GM21825 (cell line): Measurements from ENCODE around the gene NME7.
"Not testable (repeated sequence)": the region's sequence is repeated elsewhere in the genome, so short reads cannot be mapped to it uniquely, and the experiment has no call there.

ENCODE experiments used
- ATAC-seq: cut with Tn5 transposase; IDR thresholded peaks from one replicate; pipeline ENCODE4 v1.9.1; 2021; ENCODE audit warnings: mild to moderate bottlenecking, moderate library complexity; ENCODE audit not compliant: unreplicated experiment

The NME7 gene

DNA sequence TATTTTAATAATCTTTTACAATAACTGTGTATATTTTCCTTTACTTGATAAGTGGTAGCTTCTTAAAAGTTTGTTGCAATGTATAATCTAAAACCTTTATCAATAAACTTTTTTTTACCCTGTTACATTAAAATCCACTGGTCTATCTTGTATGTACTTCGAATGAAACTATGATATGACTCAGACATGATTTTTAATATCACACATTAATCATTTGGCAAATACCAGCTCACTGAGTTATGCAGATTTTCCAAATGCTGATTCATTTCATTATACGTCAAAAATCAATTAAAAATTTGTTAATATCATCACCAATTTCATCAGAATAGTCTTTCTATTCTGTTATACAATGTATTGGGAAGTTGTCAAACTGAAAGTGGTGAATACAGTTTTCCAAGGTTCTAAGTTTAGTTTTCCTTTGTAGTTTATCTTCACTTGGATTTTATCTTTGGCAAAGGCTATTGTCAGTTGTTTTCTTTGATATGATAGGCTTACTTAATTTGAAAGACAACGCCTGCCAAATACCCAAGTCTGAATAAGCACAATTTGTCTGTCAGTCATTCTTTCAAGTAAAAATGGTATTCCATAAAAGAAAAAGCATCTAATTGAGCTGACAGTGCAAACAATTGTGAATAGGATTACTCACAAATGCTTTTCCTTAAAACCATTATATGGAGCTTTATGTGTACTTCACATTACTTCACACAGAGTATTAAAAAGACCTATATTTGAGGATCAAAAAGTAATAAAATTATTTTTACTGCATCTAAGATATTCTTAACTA lies 127.0 kb downstream of the NME7 start:
- no peak for ATAC-seq

DNA sequence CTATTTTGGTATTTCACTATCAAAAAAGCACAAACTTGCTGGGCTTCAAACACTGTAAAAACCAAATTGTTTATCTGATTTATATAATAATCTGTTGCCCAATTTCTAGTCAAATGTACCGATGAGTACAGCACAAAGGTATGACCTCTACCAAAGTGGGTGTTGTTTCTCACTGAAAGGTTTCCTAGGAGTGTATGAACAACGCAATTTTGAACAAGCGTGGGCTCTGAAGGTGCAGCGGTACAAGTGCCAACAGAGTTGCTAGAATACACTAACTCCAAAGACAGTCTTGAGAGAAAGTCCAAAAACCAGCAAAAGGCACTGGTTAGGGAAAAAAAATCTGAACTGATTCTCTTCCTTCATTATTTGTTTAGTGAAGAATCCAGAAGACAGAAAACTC lies 130.7 kb downstream of the NME7 start:
- ATAC-seq: no peak

DNA sequence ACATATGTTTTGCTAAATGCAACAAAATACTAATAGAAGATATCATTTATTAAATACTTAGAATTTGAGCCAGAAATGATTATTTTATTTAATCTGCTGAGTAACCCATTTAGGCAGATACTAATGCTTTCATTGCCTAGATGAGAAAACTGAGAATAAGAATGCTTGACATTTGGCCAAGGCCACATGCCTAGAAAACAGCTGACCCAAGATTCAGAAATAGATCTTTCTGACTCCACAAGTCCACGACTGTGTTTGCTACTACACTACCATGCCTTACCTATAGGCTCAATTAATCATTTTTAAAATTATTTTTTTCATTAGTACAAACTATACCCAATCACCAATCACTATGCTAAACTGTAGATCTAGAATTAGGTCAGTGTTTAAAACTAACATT lies 131.5 kb downstream of the NME7 start:
- ATAC-seq: no peak

DNA sequence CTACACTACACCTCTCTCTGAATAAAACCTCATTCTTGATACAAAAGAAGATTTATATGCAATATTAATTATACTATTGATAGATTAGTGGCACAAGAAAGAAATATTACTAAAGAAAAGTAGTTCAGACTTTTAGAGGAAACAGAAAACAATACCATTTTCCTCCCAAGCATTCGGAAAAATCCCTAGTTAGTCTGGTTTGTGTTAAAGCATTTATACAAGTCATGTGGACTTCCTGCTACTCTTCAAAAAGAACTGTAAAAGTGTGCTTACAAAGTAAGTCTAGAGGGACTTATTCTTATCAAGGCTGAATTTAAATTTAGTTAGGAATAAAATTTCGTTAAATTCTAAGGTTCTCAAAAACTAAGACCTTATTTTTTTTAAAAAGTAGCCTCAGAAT lies 132.0 kb downstream of the NME7 start:
- no peak for ATAC-seq

DNA sequence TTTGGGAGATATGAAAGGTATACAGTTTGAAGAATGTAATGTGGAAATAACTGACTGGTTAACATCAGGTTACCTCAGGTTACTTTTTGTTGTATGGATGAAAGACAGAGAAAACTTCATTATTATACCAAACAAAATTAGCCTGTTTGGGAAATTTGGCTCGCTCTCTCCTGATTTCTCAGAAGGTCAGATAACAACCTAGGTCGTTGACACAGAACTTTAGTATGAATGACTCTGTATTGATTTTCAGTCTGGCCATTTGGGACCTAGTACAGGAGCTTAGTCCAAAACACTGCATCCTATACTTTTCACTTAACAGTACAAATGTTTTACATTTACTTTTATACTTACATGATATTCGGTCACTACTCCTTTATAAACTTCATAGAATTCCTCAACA lies 132.8 kb downstream of the NME7 start:
- ATAC-seq: no peak

DNA sequence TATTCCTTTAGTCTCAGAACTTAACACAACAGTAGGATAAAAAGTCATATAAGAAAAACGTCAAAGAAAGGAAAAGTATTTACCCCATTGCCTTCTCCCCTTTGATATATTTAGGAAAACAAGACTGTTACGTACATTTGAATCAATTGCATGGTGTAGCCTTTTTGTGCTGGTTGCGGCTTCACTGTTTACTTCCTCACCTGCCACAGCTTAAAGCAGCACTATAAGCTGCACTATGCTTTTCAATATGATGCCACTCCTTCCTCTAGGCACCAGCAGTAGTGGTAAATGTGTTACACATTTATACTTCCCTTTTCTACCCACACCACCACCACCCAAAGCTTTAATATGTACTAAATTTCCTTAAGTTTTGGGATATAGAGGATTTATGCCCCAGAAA lies 150.0 kb downstream of the NME7 start:
- no peak for ATAC-seq

DNA sequence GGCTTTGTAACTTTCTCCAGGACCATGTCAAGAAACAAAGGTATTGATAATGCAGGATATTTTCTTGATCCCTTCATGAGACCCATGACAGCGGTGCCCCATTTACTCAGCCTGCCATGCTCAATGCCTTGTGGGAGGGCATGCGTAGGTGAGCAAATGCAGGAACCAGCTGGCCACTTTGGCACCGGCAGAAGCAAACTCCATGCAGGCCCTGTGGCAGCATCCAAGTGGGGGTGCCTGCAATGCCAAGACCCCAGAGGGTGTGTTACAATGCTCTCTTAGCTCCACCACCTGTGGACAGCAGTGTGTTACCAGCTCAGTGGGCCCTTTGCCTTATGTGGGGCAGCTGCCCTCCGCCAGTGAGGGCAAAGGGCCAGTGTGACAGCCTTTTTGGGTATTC lies 153.0 kb downstream of the NME7 start:
- ATAC-seq: no peak

DNA sequence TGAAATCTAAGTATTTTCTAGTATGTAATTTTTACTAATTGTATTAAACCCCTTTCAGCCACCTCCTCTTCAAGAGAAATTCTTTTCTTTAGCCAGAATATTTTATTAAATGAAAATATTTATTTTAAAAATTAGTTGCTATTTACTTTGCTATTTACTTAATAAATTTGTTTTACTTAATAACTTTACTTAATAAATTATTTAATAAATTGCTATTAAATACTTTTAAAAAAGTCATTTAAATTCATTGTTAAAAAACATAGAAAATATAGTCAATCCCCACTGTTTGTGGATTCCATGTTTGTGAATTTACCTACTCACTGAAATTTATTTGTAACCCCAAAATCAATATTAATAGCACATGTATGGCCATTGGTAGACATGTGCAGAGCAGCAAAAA lies 155.5 kb downstream of the NME7 start:
- ATAC-seq: no peak

DNA sequence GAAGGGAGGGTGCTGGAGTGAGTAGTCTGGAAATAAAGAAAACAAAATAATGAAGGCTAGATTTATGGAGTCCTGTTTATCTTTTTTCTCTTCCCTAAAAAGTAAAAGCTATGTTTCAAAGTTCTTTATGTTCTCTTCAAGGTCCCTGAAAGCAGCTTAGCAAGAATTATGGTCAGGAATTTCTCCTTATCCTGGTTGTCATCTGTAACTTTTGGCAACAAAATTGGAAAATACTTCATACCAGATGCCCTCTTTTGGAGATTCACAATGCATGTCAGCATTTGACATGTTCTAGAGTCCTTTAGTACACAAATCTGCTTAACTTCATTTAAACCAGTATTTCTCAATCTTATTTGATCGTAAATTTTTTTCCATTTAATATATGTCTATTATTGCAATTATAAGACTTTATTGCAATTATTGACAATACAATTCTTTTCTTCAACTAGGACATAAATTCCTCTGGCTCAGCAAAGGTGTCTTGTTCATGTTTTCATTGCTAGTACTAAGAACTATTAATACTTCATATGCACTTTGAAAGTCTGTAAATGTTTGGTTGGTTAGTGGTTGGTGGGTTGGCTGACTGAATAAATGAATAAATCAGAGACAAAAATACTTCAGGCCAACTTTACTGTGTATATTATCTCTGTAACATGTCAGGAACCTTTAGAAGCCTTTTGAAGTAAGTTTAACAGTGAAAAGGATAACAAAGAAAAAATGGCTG lies 159.6 kb downstream of the NME7 start:
- ATAC-seq: no peak

DNA sequence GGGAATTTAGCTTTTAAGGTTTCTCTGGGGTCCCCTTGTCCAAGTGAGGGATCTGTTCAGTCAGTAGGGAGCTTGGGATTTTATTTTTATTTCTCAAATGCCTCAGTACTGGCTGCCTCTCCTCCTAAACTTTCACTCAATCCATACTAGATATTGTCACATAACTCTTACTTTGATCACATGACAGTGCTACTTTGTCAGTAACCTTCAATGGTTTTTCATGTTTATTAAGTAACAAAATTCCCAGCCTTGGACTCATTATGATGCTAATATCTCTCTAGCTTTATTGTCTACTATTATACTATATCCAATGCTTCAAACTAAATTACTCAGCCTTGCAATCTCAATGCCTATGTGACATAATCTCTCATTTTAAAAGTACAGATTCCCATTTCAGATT lies 163.4 kb downstream of the NME7 start:
- ATAC-seq: no peak

DNA sequence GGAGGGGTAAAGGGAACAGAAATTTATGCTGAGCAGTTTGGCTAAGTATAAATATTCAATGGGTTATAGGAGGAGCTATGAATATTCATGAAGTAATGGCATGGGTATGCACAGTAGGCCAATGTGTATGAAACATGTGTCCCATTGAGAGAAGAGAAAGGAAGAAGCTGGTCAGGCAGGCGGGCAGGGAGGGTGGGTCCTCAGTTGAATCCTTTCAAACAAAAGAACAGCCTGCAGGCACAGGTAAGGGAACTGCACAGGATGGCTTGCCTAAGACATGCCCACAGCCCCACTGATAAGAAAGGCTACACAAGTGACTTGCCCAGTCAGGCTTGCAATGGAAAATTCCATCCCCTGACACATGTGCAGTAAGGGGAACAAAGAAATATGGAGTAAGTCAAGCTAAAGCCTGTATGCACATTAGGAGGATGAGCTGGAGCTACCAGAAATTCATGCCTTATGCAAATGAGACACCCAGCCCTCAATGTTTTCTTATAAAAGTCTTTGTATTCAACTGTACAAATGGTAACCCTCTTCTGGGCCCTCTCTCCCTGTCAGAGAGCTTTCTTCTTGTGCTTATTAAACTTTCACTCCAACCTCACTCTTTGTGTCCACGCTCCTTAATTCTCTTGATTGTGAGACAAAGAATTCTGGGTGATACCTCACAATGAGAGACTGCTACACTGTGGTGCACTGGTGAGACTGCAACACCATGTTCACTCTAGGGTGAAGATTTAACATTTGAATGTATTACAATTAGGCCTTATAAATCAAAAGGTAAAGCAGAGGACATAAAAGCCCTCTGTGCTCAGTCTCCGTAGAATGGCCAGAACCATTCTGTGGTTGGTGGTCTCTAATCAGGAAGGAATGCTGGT lies 164.6 kb downstream of the NME7 start:
- ATAC-seq: no peak

DNA sequence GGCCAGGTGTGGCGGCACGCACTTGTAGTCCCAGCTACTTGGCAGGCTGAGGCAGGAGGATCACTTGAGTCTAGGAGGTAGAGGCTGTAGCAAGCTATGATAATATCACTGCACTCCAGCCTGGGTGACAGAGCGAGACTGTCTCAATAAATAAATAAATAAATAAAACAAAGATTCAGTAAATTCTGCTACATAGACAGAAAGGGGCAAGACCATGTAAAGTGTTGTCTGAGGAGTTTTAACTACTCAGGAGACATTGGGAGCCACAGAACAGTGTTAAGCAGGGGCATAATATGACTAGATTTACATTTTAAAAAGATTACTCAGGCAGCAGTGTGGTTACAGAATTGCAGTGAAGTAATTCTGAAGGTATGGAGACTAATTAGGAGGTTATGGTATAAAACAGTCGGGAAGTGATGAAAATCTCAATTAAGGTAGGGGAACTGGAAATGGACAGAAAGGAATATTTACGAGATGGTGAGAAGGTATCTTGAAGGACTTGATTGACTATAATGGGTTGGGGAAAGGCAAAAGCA lies 166.4 kb downstream of the NME7 start:
- ATAC-seq: no peak

DNA sequence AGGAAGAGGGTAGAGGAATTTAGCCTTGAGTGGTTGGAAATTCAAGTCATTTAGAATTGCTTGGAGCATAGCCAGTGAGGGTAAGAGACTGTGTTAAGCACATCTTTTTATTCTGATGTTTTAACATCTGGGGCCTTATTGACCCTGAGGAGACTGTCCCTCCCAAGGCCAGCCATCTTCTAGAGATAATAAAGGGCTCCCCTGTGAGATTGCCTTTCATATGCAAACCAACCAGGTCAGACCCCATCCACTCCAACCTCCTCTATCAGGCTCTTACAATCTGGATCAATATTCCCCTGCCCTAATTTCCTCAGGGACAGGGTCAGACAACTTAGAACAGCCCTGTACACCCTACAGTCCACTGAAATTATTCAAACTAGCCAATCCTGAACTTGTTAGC lies 167.3 kb downstream of the NME7 start:
- ATAC-seq: no peak

DNA sequence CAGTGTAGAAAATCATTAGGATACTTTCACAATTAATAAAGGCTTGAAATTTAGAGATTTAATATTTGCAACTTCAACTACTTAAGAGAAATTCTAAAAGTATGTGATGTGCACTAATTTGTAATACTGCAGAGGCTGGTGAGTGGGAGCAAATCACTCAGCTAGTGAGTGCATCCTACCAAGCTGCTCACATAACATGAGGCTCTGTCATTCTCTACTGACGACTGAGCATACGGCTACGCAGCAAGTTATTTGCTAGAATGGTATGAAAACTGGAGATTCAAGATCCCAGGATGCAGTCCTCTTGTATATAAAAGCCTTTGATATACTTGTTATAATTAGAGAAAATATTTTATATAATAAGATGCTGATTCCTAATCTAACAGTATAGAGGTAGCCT lies 171.0 kb downstream of the NME7 start:
- no peak for ATAC-seq

DNA sequence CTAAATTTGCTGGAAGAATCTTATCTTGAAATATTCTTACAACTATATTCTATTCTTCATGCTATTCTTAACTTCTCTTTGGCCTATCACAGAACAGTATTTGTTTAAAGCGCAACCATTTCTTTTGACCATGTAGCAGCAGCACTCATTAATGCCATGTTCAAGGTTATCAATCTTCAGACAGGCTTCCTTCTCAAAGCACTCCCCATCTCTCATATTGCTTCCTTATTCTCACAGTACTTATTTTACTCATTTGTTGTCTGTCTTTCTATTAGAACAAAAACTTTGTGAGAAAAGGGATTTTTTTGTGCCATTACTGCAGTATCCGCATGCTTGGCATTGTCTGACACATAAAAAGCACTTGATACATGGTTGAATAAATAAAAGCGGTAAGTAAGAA lies 171.4 kb downstream of the NME7 start:
- no peak for ATAC-seq

DNA sequence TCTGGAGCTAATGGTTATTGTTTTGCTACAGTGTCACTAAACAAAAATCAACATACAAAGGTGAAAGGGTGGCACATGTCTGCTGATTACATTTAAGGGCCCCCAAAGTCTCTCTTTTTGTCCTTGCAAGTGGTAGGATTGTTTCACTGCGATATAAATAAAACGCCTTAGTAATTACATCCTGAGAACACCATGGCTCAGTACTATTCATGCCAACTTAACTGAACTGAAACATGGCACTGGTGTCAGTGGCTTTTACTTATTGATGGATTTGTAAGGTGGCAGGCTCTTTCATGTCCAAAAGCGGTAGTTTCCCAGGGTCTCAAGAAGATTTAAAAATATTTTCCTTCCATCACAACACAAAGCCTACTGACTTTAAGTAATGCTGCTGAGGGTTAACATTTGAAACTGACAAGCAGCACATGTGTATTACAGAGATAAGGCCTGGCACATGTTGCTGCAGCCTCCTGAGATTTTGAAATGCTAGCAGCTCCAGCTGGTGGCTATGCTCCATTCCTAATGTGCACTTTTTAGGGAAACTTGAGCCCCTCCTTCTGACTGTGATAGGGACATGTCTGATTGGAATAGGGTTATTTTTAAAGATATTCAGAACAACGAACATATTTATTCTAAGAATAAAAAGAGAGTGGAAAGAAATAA lies 174.3 kb downstream of the NME7 start:
- ATAC-seq: no peak

DNA sequence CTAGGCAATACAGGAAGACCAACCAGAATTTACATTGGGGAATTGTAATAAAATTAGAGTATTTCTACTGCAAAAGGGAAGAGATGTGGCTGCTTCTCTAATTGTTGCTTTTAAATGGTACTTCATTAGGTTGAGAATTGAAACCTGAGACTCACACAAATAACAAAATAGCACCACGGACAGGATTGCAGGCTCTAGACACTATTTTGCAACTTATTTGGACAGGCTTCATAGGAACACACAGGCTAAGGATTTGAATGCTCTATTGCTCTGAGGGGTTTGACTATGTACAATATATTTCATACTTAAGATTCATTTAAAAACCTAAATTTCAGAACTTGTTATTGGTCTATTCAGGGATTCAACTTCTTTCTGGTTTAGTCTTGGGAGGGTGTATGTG lies 181.5 kb downstream of the NME7 start:
- no peak for ATAC-seq

DNA sequence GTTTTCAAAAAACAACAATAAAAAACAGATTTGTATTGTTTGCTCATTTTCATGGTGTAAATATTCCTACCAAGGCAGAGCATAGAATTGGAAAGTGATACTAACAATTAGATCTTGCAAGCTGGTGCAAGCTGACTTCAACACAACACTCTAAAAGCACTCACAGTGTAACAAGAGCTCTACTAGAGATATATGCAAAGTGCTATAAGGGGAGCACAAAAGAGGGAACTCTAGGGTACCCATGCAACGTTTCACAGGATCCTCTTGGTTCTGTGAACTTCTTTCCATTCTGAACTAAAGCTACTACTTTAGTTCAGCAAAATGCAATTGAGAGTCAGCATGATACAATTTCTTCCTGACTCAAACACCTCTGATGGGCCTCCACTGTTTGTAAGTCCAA lies 182.8 kb downstream of the NME7 start:
- ATAC-seq: no peak

DNA sequence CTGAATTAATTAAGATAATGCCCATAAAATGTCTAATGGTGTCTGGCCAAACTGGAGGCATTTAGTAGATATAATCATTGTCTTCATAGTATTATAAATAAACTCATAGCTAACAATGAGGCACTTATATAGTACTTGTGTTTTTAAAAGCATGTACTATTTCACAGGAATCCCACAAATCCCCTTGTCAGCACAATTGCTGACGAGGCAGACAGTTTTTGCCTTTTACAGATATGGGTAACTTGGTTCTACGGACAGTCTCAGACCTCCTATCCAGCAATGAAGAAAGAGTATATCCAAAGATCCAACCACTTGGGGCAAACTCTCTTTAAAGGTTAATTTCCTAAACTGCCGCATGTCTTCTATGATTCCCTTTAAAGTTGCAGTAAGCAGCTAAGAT lies 187.4 kb downstream of the NME7 start:
- ATAC-seq: no peak

DNA sequence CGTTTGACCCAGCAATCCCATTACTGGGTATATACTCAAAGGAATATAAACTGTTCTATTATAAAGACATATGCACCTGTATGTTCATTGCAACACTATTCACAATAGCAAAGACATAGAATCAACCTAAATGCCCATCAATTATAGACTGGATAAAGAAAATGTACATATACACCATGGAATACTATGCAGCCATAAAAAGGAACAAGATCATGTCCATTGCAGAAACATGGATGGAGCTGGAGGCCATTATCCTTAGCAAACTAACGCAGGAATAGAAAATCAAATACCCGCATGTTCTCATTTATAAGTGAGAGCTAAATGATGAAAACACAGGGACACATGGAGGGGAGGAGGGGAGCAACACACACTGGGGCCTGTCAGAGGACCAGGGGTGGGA lies 188.2 kb downstream of the NME7 start:
- not testable (repeated sequence) for ATAC-seq

DNA sequence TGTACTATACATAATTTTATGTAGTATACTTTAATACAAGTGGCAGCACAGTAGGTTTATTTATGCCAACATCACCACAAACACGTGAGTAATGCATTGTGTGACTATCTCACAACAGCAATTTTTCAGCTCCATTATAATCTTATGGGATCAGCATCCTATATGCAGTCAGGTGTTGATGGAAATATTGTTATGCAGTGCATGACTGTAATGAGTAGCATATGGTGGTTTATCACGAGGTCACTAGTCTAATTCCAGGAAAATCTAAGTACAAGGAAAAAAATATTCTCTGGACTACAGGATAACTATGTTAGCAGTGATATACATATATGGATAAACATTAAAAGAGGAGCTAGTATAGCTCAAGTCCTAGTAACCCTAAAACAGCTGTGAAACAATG lies 192.1 kb downstream of the NME7 start:
- no peak for ATAC-seq
